Neural progenitor cell (in vitro differentiated cells): ENCODE measurements around the gene PLA2G4E. TPM values are rescaled to one million over a fixed set of nuclear protein-coding genes. Genes with fewer than 3 reads are reported as not detected.

Experiments used
- DNase-seq: peaks from one replicate; pipeline ENCODE4 v3.0.0-alpha.2; 2016; ENCODE audit warnings: low spot score
- H2AFZ ChIP-seq: fragments of 200-600 bp; sonication (generic); replicated peaks from 2 replicates; pipeline ENCODE4 v1.6.1; 2016; ENCODE audit warnings: antibody characterized with exemption
- H3F3A ChIP-seq: fragments of 200-600 bp; sonication (generic); 2 replicates; pipeline ENCODE4 v1.6.1; 2016; ENCODE audit warnings: antibody characterized with exemption, low read depth
- H3K27ac ChIP-seq: fragments of 200-600 bp; sonication (generic); 2 replicates; pipeline ENCODE4 v1.5.1; 2016; ENCODE audit warnings: mild to moderate bottlenecking
- H3K27me3 ChIP-seq: fragments of 200-600 bp; sonication (generic); 2 replicates; pipeline ENCODE4 v1.6.1; 2016; ENCODE audit warnings: mild to moderate bottlenecking, moderate library complexity
- H3K36me3 ChIP-seq: fragments of 200-600 bp; sonication (generic); 2 replicates; pipeline ENCODE4 v1.5.1; 2016
- H3K4me1 ChIP-seq: fragments of 200-600 bp; sonication (generic); 2 replicates; pipeline ENCODE4 v1.6.1; 2016; ENCODE audit warnings: mixed run types
- H3K4me2 ChIP-seq: fragments of 200-600 bp; sonication (generic); 2 replicates; pipeline ENCODE4 v1.6.1; 2016
- H3K4me3 ChIP-seq: fragments of 200-600 bp; sonication (generic); 2 replicates; pipeline ENCODE4 v1.5.1; 2016
- H3K79me2 ChIP-seq: fragments of 200-600 bp; sonication (generic); 2 replicates; pipeline ENCODE4 v1.6.1; 2016; ENCODE audit warnings: low read depth
- H3K9ac ChIP-seq: fragments of 200-600 bp; sonication (generic); 2 replicates; pipeline ENCODE4 v1.6.1; 2016
- H3K9me3 ChIP-seq: fragments of 200-600 bp; sonication (generic); 2 replicates; pipeline ENCODE4 v1.5.1; 2016; ENCODE audit warnings: low read depth
- H4K20me1 ChIP-seq: fragments of 200-600 bp; sonication (generic); 2 replicates; pipeline ENCODE4 v1.6.1; 2016; ENCODE audit warnings: low read depth
- H3K27ac Mint-ChIP-seq: 3 replicates; pipeline ENCODE4 v1.8.0; 2021; ENCODE audit warnings: mixed read lengths
- H3K27me3 Mint-ChIP-seq: 2 replicates; pipeline ENCODE4 v1.8.0; 2022; ENCODE audit warnings: low read depth, mild to moderate bottlenecking, inconsistent platforms, moderate library complexity, mixed read lengths; ENCODE audit not compliant: insufficient read depth
- H3K36me3 Mint-ChIP-seq: 3 replicates; pipeline ENCODE4 v1.8.0; 2021; ENCODE audit warnings: mixed read lengths
- H3K4me1 Mint-ChIP-seq: 3 replicates; pipeline ENCODE4 v1.8.0; 2021; ENCODE audit warnings: mixed read lengths
- H3K4me3 Mint-ChIP-seq: 3 replicates; pipeline ENCODE4 v1.8.0; 2021; ENCODE audit warnings: mild to moderate bottlenecking, moderate library complexity, mixed read lengths
- H3K9me3 Mint-ChIP-seq: 3 replicates; pipeline ENCODE4 v1.8.0; 2020; ENCODE audit warnings: mixed read lengths
- CTCF ChIP-seq: fragments of 200-600 bp; sonication (generic); IDR thresholded peaks from 2 replicates; pipeline ENCODE4 v1.5.1; 2017; ENCODE audit warnings: antibody characterized with exemption, mild to moderate bottlenecking
- EZH2 ChIP-seq: fragments of 200-600 bp; sonication (generic); IDR thresholded peaks from 2 replicates; pipeline ENCODE4 v1.6.1; 2017; ENCODE audit warnings: antibody characterized with exemption, mild to moderate bottlenecking, moderate library complexity
- EZH2phosphoT487 ChIP-seq: fragments of 200-600 bp; sonication (generic); IDR thresholded peaks from 2 replicates; pipeline ENCODE4 v1.6.1; 2017; ENCODE audit warnings: antibody characterized with exemption
- total RNA-seq: library from RNA; depleted of rRNA; stranded (reverse); fragments of >200 nt; gene quantifications from 2 replicates; pipeline ENCODE4 v1.2.3, GENCODE V29; 2015; ENCODE audit warnings: low replicate concordance

The PLA2G4E gene
- total RNA-seq, 1 donor from 2014 or later, result not detected

DNA sequence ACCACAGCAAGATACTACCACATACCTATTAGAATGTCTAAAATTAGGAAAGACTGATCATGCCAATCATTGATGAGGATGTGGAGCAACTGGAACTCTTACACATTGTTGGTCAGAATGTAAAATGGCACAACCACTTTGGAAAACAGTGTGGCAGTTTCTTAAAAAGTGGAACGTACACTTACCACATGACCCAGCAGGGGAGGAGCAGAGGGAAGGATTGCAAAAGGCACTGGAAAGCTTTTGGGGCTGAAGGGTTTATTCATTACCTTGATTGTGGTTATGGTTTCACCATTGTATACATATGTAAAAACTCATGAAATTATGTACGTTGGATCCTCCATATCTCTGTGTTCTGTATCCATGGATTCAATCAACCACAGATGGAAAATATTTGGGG is 45.2 kb downstream of the PLA2G4E start:
- no peaks in the 10 kb centered on the region for H3K9me3 ChIP-seq
- no peaks in the 10 kb centered on the region for H3K36me3 ChIP-seq
- H3K27me3 ChIP-seq, result no peaks in the 10 kb centered on the region
- Mint-ChIP-seq H3K4me1 (peaks cover 12% of the 10 kb centered on the region), H3K27ac (no peak overlapping the region), H3K27me3 (peaks cover 17% of the 10 kb centered on the region), H3K4me3 (no peak overlapping the region), H3K36me3 (no peaks in the 10 kb centered on the region), H3K9me3 (no peaks in the 10 kb centered on the region)
- no peak overlapping the region for H3K4me2 ChIP-seq
- H2AFZ ChIP-seq, result no peak overlapping the region
- peaks cover 17% of the 10 kb centered on the region for H3F3A ChIP-seq
- no peak for DNase-seq
- TF ChIP-seq EZH2 (no peak), EZH2phosphoT487 (no peak)
- H3K9ac ChIP-seq, result no peak overlapping the region
- peaks cover 12% of the 10 kb centered on the region for H3K79me2 ChIP-seq
- peaks cover 8% of the 10 kb centered on the region for H3K4me1 ChIP-seq
- H3K4me3 ChIP-seq, result no peak overlapping the region
- H4K20me1 ChIP-seq, result peaks cover 9% of the 10 kb centered on the region
- no peak overlapping the region for H3K27ac ChIP-seq

DNA sequence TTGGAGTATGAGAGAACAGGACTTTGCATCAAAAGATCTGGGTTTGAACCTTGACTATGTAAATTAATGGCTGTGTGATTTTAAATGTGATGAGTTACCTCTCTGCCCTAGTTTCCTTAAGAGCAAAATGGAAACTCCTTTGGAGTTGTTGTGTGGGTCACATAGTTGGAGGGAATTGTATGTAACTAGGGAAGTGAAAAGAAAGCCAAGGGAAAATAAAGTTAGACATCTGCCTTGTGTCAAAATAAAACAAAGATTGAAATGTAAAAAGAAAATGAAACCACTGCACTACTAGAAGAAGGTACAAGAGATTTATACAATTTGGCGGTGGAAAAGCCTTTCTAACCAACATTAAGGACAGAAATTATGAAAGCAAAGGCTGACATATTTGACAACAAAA is 46.8 kb downstream of the PLA2G4E start:
- Mint-ChIP-seq H3K4me1 (peaks cover 20% of the 10 kb centered on the region), H3K27ac (no peak overlapping the region), H3K4me3 (no peak overlapping the region), H3K36me3 (no peaks in the 10 kb centered on the region), H3K9me3 (no peaks in the 10 kb centered on the region), H3K27me3 (peaks cover 16% of the 10 kb centered on the region)
- Histone ChIP-seq H3K36me3 (no peaks in the 10 kb centered on the region), H3K9ac (no peak overlapping the region), H2AFZ (no peak overlapping the region), H3K79me2 (peaks cover 28% of the 10 kb centered on the region), H3K4me3 (no peak overlapping the region), H3K9me3 (no peaks in the 10 kb centered on the region), H3K4me1 (peaks cover 15% of the 10 kb centered on the region), H3K4me2 (no peak overlapping the region), H3K27me3 (no peaks in the 10 kb centered on the region), H3K27ac (no peak overlapping the region), H3F3A (peaks cover 21% of the 10 kb centered on the region), H4K20me1 (peaks cover 14% of the 10 kb centered on the region)
- DNase-seq, result no peak
- TF ChIP-seq EZH2 (no peak), CTCF (no peak), EZH2phosphoT487 (no peak)

DNA sequence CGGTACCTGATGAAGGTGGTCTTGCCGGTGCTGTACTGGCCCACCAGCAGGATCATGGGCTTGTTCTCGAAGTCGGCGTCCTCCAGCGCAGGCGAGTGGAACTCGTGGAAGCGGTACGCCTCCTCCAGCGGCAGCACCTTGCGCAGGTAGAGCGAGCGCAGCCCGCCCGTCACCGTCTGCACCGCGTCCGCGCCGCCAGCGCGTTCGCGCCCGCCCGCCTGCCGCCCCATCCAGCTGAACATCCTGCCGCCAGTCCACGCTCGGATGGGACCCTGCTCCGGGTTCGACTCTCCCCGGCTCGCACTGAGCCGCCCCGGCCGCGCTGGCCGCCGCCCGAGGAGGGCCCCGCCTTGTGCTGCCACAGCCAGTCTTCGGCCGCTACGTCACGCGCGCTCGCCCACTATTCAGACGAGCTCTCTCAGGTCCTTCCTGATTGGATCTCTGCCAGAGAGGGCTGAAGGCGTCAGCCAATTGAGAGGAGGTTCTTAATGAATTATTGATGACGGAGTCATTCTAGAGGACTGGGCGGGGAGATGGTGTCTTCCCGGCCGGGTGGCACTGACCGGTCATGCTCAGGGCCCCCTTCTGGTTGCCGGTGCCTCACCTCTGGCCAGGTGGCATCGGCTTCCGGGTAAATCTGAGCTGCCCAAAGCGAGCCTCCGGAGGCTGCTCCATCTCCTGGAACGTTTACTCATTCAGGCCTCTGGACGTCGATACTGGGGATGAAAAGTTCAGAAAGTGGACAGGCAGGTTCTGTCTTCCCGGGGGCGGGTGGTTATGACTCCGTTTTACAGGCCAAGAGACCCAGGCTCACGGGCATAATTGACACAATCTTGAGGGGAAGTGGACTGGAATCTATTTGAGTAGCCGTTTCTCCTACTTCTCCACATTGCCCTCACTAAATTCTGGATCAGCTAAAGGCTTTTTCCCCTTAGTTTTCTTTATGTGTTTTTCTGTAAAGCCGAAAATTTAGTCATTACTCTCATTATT is 48.3 kb downstream of the PLA2G4E start, which contains the start of gene EHD4:
TSS of gene EHD4 (minus strand) at position 305 of the 990 bp plus-strand sequence. CDS start at position 242, 63 bp downstream.
- TF ChIP-seq EZH2phosphoT487 (no peak), EZH2 (no peak), CTCF (peak; percentile 50)
- peak within 1 kb of the TSS; percentile 60 for H3K27ac ChIP-seq
- Mint-ChIP-seq H3K4me3 (peak within 1 kb of the TSS; percentile 94), H3K27me3 (peaks cover 16% of the 10 kb centered on the region), H3K27ac (no peak within 1 kb of the TSS), H3K9me3 (no peaks in the 10 kb centered on the region), H3K36me3 (no peaks in the 10 kb centered on the region), H3K4me1 (peaks cover 26% of the 10 kb centered on the region)
- H3K79me2 ChIP-seq, result peaks cover 42% of the 10 kb centered on the region
- H3K9ac ChIP-seq, result peak within 1 kb of the TSS; percentile 5
- peak within 1 kb of the TSS; percentile 83 for H3K4me2 ChIP-seq
- no peaks in the 10 kb centered on the region for H3K36me3 ChIP-seq
- H2AFZ ChIP-seq, result peak within 1 kb of the TSS; percentile 95
- H3K4me1 ChIP-seq, result peaks cover 21% of the 10 kb centered on the region
- no peaks in the 10 kb centered on the region for H3K27me3 ChIP-seq
- H3K9me3 ChIP-seq, result no peaks in the 10 kb centered on the region
- H3F3A ChIP-seq, result peaks cover 21% of the 10 kb centered on the region
- peaks cover 14% of the 10 kb centered on the region for H4K20me1 ChIP-seq
- peak within 1 kb of the TSS; percentile 64 for H3K4me3 ChIP-seq
- DNase-seq, result peak; percentile 98

DNA sequence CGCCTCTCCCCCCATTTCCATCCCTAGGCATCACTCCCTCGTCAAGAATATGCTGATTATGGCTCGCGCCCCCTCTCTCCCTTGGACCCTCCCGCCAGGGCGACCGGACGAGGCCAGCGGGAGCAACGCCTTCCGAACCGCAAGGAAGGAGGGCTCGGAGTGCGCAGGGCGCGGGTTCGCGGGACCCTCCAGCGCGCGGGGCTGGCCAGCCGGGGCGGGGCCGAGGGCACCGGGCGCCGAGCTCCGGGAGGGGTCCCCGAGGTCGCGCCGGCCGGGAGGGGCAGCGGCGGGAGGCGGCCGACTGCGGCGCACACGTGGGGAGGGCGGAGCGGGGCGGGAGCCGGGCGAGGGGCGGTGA is 49.0 kb downstream of the PLA2G4E start:
- H3K4me2 ChIP-seq, result peak overlapping the region; percentile 83
- peaks cover 14% of the 10 kb centered on the region for H4K20me1 ChIP-seq
- peak overlapping the region; percentile 5 for H3K9ac ChIP-seq
- no peaks in the 10 kb centered on the region for H3K9me3 ChIP-seq
- peak; percentile 69 for DNase-seq
- peaks cover 14% of the 10 kb centered on the region for H3K27me3 Mint-ChIP-seq
- no peaks in the 10 kb centered on the region for H3K36me3 Mint-ChIP-seq
- H3K4me3 Mint-ChIP-seq, result peak overlapping the region; percentile 94
- peak overlapping the region; percentile 95 for H2AFZ ChIP-seq
- H3F3A ChIP-seq, result peaks cover 21% of the 10 kb centered on the region
- TF ChIP-seq EZH2phosphoT487, result no peak
- no peak for TF ChIP-seq EZH2
- TF ChIP-seq CTCF, result no peak
- peaks cover 31% of the 10 kb centered on the region for H3K4me1 Mint-ChIP-seq
- H3K27ac ChIP-seq, result peak overlapping the region; percentile 60
- H3K4me3 ChIP-seq, result peak overlapping the region; percentile 64
- no peak overlapping the region for H3K27ac Mint-ChIP-seq
- no peaks in the 10 kb centered on the region for H3K9me3 Mint-ChIP-seq
- no peaks in the 10 kb centered on the region for H3K36me3 ChIP-seq
- H3K27me3 ChIP-seq, result no peaks in the 10 kb centered on the region
- peaks cover 23% of the 10 kb centered on the region for H3K4me1 ChIP-seq
- peaks cover 48% of the 10 kb centered on the region for H3K79me2 ChIP-seq
